Activated CD4-positive, alpha-beta T cell treated with anti-CD3 and anti-CD28 coated beads, Interleukin-2, amount 50 U/mL, for 4 hours (primary cell): Measurements from ENCODE around the gene GPR161.
"Not testable (repeated sequence)": the region's sequence is repeated elsewhere in the genome, so short reads cannot be mapped to it uniquely, and the experiment has no call there.

Experiments
- DNase-seq, 2 experiments: peaks; one replicate each; pipeline ENCODE4 v3.0.0-alpha.2; 2020

Gene GPR161

DNA sequence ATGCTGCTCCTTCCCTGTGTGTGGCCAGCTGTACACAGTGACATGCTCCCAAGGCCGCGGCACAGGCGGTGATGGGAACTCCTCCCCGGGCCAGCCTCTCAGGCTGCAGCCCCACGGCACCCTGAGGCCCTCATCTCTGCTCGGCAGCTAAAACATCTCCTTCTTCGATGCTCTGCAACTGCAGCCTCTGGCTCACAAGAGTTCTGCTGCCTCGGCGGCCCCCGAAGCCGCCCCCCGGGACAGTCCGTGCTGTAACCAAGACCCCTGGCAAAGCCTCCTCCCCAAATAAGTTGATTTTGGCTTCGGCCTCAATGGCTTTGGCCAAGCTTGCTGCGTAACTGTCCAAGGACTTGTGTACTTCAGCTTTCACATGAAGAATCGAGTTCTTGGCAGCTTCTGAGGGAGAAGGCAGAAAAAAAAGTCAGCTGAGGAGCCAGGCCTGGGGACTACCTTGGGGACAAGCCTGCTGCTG is 51.3 kb downstream of the GPR161 start:
- DNase-seq, result no peak

DNA sequence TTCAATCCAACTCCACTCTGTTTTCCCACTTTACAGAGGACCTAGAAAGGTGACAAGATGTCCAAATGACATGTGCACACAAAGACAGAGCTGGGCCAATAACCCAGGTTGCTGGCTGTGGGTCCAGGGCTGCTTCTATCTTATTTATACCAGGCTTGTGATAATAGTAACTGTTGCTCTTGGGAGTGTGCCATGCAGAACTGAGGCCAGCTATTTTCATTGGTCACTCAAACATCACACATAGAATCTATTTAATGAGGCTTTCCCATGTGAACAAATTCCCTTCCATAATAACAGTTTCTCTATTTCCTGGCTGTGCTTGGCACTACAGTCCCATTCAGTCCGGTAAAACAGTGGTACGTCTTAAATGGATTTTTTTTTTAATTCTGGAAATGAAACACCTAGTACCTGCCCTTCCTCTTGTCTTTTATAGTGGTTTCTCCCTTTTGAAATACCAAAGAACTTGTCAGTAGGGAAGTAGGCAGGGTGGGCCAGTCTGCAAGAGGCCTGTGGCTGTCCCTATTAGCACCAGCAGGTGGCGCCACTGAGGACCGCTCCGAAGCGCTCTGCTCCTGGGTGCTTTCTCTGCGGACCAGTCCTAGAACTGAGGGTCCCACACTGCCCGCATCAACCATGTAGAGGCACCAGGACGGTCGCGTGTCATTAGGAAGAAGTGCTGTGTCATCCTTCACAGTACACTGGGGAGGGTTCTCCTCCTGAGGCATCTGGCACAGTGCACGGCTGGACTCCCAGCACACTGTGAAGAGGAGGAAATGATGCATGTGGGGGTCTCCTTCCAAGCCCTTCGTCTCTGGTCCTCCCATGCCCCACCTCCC is 52.1 kb downstream of the GPR161 start:
- DNase-seq, result peak; percentile 45 to 50

DNA sequence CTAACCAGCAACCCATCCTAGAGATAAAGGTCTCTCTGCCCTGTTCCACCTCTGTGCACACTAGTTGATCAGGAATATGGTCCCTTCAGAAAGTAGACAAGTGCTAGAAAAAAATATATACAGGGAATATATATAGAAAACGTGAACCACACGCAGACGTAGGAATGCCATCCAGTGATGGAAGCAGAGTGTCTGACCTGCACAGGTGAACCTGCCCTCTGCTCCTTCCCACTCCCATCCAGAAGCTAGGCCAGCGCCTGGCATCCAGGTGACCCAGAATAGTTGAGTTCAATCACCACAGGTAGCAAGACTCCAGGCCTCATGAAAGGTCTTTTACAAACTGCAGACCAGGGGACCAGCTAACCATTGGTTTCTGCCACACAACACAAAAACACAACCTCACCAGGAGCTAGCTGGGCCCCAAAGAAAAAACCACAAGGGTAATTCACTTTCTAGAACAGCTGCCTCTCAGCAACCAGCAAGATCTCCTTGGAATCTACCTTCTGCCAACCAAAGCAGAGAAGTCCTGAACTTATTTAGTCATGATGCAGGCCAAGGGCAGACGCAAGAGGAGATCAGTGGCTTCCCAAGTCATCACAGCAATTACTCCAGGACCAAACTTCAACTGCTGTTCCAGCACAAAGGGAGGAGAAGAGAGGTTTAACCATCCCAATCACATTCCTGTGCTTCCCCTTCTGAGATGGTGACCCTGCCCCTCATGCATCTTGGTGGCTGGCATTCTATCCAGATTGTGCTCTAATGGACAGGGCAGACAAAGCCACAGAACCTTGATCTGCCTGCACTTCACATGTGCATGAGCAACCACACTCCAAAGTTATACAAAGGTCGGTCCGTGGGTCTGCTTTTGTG is 53.0 kb downstream of the GPR161 start:
- DNase-seq, result no peak

DNA sequence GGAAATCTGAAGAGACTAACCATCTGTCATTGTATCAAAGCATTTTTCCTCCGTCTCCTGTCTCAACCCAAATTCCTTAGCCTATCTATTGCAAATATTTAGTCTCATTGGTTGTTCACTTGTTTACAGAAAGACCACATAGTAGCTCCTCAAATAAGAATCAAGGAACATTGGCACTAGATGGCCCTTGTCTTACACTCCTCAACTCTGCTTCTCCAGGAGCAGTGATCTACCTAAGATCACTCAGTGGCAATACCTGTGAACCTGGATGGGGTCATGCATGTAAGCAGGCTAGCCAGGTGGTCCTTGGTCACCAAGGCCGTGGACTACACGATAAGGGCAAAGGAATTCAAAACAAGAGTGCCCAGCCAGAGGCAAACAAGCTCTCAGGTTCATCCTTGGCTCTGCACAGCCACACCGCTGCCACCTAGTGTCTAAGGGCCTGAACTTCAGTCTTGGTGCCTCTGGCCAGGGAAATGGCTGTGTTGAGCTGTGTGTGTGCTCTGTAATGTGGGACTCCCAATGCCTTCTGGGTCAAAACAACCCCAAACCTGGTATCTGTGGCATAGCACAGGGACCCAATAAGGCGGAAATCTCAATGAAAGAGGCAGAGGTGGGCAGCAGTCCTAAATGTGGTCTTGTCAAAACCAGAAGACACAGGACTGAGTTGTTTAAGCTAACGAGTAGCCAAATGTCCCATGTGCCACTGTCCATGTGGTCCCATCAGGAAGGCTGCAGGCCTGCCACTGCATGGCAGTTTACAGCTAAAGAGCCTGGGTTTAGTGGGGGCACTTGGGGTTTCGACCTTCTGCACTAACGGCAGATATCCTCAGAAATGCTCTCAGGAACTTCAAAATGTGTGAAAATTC is 54.5 kb downstream of the GPR161 start:
- peak; percentile 51 to 60 for DNase-seq

DNA sequence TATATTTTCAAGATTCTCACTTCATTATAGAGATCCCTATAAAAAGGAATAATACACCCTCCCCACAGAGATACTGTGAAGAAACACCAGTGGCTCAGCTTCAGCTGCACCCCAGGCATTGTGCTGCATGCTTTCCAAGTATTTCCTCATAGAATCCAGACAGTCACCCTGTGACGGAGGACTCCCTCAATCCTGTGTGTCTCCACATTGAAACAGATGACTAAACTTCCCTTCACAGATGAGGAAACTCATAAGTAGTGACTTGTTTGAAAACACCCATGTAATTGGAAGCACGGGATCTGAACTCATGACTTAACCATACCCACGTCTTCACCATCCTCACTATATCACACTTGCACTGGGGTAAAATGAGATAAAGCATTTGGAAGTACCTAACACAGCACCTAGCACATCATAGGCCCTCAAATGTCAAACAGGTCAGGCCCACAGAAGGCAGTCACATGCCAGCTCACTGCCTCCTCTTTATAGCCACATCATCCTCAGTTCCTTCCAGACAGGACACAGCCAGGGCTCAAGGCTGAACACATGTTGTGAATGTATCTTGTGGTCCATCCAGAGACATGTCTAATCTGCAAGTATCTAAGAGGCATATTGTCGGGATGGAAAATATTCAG is 55.2 kb downstream of the GPR161 start:
- no peak for DNase-seq

DNA sequence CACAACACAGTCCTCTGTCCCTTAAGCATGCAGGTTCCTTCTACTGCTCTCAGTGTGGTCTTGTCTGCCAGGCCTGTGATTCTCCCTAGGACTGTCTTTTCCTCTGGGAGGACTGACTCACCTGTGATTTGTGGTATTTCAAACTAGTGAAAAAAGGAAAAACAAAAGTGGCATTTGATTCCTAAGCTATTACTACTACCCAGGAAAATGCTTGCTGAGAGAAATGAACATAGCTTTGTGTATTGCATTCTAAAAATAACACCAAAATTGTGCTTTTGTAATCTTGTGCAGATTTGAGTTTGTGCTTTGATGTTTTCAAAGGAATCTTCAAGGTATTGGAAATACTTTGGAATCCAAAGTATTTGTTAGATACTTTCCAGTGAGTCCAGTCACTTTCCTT is 57.0 kb downstream of the GPR161 start:
- DNase-seq, result no peak

DNA sequence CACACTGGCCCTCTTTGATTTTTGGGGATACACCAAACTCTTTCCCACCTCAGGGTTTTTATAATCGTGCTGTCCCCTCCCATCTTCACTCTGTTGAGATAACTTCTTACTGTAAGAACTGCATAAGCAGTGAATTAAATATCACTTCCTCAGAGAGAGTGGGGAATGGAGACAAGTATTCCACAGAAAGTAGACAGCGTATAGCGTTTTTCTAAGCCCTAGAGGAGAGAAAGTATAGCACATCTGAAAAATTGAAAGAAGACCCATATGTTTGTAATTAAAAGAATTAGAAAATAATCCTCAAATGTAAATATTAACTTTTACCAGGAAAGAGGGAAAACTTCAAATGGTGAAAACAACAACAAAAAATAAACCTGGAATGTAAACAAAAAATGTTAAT is 67.3 kb downstream of the GPR161 start:
- DNase-seq, result no peak

DNA sequence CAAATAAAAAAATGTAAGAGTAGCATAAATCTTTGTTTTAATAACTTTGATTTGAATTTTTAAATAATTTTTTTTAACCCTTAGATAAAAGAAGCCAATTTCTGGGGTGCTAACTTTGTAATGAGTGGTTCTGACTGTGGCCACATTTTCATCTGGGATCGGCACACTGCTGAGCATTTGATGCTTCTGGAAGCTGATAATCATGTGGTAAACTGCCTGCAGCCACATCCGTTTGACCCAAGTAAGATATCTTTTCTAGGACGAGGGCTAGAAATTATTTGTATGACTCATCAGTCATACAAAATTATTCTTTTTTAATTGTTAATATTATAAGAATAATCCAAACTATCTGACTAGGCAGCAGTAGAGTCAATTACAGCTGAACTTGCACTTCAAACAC is 71.2 kb downstream of the GPR161 start:
- DNase-seq, result no peak

DNA sequence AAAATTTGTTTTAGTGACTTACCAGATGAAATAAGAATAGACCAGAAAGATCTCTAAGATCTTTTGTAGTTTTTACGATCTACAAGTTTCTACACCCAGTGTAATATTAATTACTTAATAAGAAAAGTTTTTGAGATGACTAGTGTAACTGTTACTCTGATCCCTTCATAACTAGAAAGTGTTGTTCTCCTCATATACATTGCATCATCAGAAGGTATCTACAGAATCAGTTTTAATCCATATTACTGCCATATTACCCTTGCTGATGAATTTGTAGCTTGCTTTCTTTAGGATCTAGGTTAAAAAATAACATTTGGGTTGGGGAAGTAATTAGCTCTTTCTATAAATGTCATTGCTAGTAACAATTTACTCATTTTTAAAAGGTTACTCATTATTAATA is 72.5 kb downstream of the GPR161 start:
- no peak for DNase-seq

DNA sequence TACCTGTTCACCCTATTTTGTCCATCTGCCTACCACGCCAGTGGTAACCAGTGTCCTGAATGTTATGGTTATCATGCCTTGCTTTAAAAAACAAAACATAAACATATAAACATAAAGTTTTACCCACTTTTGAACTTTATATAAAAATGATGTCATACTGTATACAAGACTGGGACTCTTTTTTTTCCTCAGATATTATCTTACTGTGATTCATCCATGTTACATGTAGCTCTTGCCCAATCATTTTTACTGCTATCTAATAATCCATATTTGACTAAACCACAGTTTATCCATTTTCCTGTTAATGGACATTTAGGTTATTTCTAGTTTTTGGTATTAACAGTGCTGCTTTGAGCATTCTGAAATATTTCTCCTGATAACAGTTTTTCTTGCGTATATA is 78.8 kb downstream of the GPR161 start:
- no peak for DNase-seq

DNA sequence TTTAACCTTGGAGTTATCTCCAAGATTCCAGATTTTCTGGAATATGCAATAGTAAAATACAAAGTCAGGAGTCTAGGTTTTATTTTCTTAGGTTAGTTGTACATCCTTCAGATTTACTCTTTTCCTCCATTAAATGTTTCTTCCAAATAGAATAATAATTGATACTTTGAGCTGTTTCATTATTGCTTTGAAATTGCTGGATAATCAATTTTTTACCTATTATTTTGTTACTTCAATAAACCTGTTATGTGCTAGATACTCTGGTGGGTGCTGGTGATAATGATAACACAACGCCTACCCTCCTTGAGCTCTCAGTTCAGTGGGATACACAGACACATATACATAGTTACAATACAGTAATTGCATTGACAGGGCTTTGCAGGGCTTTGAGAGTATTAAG is 79.4 kb downstream of the GPR161 start:
- DNase-seq, result no peak

DNA sequence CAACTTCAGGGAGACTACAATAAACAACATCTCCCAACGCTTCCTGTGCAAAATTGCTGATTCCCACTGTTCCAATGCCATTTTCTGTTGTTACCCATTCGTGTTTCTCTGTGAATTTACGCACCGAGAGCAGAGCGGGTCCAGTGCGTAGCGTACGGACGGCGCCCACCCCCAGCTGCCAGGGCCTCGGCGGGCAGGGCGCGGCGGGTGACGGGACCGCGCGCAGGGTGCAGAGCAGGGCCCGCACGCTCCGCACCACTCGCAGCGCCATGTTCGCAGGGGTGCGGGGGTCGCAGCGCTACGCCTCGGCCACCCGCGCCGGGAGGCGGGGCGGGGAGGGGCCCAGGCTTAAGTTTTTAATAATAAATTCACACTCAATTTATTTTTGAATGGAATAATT is 80.6 kb downstream of the GPR161 start:
- DNase-seq, result not testable (repeated sequence)

DNA sequence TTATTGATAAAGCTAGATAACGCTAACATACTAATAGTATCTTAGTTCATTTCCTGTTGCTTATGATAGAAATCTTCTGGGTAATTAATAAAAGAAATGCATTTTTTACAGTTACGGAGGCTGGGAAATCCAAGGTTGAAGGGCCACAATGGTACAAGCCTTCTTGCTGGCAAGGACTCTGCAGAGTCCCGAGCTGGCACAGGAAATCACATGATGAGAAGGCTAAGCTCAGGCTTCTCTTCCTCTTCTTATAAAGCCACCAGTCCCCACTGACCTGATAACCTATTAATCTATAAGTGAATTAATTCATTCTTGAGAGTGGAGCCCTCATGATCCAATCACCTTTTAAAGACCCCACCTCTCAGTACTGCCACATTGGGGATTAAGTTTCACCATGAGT is 82.6 kb downstream of the GPR161 start:
- DNase-seq, result no peak

DNA sequence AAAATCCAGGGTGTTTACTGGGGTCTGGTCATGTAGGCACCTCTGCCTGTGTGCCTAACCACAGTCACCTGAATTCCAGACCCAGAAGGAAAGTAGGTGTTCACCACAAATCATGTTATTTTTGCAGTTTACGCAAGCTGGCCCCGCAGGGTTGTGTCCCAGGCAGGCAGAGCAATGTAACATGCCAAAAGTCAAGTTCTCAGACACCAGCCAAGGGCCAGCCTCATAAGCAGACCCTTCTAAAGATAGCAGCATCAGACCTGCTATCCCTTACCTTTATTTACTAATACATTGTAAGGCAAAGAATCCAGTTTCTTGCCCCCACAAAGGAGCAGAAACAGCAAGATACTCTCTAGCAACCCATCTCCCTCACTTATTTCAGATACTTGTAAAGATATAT is 83.0 kb downstream of the GPR161 start:
- DNase-seq, result no peak

DNA sequence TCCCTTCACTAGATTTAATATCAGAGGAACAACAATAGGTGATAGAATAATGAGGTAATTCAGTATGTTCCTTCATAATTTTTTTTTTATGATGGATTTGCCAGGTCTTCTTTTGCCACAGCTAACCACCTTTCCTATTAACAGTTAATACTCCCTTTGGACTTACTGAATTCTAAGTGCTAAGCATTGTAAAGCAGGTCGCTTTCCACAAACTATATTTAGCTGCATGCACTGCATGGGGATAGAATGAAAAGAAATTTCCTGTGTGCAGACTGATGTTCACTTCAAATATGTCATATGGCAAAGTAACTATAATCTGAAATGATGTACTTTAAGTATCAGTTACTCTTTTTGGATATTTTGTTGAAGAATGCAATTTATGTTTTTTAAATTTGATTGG is 85.8 kb downstream of the GPR161 start:
- DNase-seq, result no peak

DNA sequence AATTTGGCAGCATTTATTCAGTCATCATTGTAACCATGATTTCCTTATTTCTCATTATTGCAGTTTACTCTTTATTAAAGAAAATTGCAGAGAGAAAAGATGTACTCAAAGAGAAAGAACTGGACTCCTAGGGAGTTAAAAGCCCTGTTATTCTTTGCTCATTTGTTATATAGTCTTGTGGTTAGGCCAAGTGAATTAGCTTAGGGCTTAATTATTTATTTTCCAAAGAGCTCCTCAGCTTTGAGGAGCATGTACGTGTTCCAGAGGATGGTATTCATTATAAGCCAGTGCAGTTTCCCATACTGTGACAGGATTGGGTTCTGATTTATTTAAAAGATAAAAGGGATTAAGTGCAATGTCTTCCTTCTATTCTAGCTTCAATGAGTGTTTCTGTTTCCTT is 86.4 kb downstream of the GPR161 start:
- no peak for DNase-seq

DNA sequence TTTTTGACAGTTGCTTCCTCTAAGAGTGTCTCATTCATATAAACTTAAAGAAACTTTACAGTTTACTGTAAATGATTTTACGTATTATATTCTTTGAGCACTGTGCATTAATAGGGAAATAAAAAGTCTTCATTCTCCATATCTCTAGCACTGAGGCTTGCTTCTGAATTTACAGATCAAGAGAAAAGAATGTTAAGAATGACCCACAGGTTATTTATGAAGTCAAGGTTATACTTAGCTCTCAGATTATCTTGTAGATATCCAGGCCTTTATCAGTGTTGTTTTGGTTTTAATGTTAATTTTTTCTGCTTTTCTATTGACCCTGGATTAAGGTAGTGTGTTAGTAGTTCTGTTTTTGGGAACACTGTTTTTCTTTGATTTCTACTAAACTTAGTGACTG is 91.4 kb downstream of the GPR161 start:
- DNase-seq, result no peak

DNA sequence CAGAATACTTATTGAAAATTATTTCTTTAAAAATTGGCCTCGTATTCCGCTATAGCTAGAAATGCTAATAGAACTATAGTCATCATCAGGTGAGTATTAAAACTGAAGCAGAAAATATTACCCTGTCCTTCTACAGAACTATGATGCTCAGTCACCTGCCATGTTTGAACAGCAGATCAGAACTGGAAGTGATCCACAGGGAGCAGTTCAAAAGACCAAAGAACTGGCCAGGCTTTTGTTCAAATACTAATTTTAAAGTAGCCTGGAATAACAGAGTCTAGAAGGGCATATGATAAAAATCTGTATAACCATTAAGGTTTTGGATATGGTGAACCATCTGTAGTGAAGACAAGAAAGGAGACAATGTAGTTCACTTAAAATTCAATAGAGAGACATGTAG is 94.4 kb downstream of the GPR161 start:
- DNase-seq, result no peak

DNA sequence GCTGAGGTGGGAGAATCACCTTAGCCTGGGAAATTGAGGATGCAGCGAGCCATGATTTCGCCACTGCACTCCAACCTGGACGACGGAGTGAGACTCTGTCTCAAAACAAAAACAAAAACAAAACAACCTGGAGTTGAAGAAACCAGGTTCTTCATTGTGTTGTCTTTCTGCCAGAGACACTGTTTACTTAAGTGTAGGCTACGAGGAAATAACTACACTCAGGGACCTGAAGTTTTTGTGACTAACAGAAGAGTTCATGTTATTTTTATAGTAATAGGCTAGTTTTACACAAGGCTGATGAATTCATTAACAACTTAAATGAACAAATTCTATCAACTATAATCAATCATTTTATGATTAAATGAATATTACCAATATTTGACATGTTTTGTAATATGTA is 101.4 kb downstream of the GPR161 start:
- DNase-seq, result no peak

DNA sequence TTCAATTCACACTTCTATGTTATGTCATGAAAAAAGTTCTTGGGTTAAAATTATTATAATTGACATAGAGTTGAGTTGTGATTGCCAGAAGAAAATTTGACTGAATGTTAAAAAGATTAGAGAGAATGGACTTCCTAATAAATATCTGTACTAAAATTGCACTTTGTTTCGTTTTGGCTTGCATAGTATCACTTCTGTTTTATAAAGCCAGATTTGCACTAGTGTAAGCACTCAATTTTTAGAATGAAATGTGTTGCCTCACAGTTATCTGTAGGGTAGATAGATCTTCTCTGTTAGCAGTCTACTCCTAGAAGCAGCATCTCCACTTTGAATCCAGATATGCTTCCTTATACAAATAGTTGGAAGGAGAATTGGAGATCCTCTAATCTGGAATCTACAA is 104.7 kb downstream of the GPR161 start:
- no peak for DNase-seq

DNA sequence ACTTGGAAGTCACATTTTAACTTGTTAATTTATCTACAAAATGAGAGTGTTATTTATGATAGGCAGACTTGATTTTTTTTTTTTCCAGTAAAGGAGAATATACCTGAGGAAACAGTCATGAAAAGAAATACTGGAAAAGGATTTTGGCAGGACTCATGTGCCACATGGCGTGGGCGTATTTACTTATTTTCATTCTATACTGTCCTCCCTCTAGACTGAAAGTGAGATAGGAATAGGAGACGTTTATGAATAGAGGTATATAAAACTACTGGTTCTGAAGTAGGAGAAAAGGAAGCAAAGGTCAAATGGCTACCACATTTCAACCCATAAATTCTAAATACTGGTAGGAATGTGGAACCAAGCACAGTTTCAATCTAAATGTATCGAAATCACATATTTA is 105.1 kb downstream of the GPR161 start:
- no peak for DNase-seq

DNA sequence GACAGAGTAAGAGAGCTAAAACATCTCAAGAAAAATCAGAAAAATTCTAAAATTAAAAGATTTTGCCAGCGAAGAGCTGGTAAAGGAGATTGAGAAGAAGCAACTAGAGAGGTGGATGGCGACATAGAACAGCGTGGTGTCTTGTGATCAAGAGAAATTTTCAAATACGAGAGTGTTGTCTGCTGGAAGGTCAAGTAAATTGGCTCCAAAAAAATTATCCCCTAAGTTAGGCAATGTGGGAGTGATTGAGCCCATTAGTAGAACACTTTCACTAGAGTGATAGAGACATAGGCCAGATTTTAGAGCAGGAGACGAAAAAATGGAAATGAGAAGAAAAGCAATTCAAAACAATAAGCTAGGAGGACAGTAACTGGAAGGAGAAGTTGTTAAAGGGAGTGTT is 105.5 kb downstream of the GPR161 start:
- no peak for DNase-seq
